Non-pigmented ciliary epithelial cell (primary cell): ENCODE measurements around the gene PTPRR.

Experiments
- DNase-seq: peaks from one replicate; pipeline ENCODE4 v3.0.0-alpha.2; 2010; ENCODE audit warnings: low read depth

PTPRR gene

DNA sequence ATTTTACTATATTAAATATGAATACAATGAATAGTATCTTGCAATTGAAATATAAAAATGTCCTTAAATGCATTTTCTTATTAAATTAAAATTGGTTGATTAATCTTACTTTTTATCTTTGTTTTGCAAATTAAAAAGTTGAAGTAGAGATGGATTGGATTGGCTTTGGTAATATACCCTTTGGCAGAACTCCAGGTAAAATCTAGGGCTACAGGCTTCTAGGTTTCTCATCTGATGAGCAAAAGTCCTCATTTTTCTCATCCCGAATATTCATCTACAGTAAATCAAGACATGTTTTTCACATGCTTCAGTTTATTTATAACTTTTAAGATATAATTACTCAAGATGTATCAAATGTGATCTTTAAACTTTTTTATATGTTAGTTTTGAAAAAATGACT lies 2.2 kb downstream of the PTPRR start:
- DNase-seq, result no peak

DNA sequence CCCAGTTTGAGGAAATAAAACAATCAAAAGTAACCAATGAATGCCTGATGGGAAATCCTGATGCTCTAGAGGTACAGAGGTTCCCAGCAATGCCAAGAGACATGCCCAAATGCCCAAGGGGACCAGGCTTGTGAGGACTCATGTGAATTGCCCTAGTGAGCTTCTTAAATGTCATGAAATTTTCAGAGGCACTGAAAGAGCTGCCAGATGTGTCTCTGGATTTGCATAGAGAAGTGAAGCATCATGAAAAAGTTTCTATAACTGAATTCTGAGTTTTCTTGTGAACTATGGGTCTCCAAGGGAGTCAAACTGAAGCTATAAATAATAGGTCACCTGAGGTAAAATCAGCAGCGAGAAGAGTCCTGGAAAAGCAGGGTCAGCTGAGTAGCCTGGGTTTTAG lies 9.9 kb downstream of the PTPRR start:
- DNase-seq, result no peak

- DNase-seq, result no peak
Observed at GRCh38 chr12:70908978-70909377, 11.6 kb downstream of the PTPRR start.

GRCh38 chr12:70907412-70907811 lies 13.1 kb downstream of the PTPRR start:
- no peak for DNase-seq

DNA sequence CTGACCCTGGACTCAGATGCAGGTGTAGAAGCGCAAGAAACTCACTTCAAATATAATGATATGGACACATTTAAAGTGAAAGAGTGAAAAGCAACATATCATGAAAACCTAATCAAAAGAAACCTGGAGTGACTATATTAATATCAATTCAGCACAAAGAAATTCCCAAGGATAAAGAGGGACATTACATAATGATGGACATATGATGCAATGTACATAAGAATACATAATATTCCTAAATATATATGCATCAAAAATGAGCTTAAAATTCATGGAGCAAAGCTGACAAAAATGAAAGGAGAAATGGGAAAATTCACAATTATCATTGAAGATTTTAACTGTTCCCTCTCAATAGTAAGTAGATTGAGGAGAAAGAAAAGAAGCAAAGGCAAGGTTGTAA lies 24.6 kb downstream of the PTPRR start:
- DNase-seq, result no peak

GRCh38 chr12:70892593-70892992 lies 27.9 kb downstream of the PTPRR start:
- DNase-seq, result no peak

GRCh38 chr12:70890895-70891832 lies 29.4 kb downstream of the PTPRR start:
- no peak for DNase-seq

GRCh38 chr12:70885956-70886355 lies 34.6 kb downstream of the PTPRR start:
- DNase-seq, result no peak

DNA sequence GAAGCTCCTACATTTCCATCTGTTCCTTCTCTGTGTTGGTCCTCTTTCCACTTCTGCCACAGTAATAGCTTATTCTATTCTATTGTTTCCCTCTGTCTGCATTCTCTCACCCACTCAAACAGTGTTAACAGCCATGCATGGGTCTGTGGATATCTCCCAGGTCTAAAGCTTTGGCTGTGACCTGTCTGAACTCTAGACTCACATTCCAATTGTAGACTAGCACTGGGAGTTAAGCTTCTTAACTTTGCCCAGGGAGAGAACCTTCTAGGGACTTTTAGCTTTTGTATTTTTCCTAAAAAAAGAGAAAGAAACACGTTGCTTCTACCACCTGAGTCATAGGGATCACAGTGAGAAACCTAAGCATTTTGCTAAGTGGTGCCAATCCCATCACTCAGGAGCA lies 36.7 kb downstream of the PTPRR start:
- DNase-seq, result no peak

GRCh38 chr12:70880744-70881143 lies 39.8 kb downstream of the PTPRR start:
- no peak for DNase-seq

DNA sequence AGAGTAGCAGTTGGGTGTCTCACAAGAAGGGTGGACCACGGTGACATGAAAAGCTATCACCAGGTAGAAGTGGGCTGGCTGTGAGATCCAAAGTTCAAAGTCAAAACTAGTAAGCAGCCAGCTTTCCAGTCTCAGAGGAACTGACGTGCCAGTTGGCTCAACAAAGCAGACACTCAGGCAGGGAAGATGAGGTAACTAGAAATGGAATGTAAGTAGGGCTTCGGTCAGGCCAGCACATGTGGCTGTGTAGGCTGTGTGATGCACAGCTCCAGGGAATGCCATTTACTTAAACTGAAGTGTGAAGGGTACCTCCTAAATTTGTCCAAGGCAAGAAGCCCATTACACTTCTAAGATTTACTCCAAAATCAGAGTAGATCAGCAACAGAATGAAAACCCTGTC lies 43.6 kb downstream of the PTPRR start:
- DNase-seq, result peak; percentile 11

GRCh38 chr12:70875628-70876027 lies 44.9 kb downstream of the PTPRR start:
- DNase-seq, result no peak

DNA sequence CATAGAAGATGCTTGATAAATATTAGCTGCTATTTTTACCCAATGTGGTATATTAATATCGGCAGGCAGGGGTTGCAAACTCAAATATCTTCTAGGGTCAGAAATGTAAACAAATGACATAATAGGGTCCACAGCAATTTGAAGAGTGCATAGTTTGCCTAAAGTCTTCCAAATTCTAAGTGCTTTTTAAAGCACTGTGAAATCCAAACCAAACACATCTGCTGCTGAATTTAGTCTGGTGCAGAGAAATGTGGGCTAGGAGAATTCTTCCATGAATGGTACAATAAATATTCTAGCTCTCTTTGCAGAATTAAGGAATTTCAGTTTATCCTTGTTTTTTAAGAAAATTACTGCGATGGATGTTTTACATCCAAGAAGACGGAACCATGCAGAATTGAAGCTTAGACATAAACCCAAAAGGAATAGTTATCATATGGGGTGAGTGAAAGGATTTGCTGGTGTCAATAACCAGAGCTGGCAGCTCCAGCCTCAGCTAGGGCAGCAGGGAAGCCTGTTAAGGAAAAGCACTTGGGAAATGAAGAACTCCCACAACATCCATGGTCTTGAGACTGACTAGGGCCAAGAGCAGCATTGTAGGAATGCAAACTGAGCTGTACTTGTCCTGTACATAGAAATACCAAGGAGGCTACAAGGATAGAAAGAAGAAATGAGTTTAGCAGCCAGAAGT lies 65.5 kb downstream of the PTPRR start:
- DNase-seq, result no peak

DNA sequence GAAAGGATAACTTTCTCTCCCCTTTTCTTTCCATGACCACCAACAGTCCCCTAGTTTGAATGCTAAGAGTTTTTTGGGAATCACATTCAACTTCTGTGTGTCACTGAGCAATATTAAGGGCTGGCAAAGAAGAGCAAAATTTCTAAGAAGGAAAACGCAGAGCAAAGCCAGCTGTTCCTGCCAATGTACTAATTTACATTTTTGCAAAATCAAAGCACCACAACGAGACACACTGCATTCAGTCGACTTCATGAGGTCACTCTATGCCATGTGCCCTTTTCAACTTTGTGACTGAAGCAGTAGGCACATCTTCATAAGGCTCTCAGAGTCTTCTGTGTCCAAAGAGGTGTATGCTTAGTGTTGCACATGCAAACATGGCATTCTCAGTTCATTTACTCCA lies 66.4 kb downstream of the PTPRR start:
- DNase-seq, result no peak

GRCh38 chr12:70853326-70853725 lies 67.2 kb downstream of the PTPRR start:
- no peak for DNase-seq

GRCh38 chr12:70852416-70853150 lies 68.0 kb downstream of the PTPRR start:
- no peak for DNase-seq

- no peak for DNase-seq
Observed at GRCh38 chr12:70849265-70849960, 71.1 kb downstream of the PTPRR start.

- DNase-seq, result no peak
Observed at GRCh38 chr12:70847871-70848270, 72.7 kb downstream of the PTPRR start.

GRCh38 chr12:70845268-70845667 lies 75.3 kb downstream of the PTPRR start:
- DNase-seq, result no peak

DNA sequence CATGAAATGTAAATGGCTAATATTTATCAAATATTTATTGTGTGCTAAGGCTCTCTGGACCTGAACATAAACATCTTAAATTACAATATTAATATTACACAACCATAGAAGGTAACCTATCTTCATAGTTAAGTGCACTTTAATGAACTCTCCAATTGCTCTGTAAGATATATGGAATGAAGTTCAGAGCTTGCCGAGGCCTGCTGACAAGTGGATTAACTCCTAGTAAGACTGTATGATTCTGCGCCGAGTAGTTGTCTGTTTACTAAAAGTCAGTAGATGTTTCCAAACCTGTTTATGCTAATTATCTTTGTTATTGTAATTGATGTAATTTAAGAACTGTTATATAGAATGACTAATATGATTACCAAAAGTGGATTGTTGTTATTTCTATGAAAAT lies 77.2 kb downstream of the PTPRR start:
- no peak for DNase-seq

- DNase-seq, result no peak
Observed at GRCh38 chr12:70842942-70843341, 77.6 kb downstream of the PTPRR start.

- no peak for DNase-seq
Observed at GRCh38 chr12:70842136-70842535, 78.4 kb downstream of the PTPRR start.
